ENCODE measurements around the gene LYSMD2.

LYSMD2 gene

GRCh38 chr15:51718746-51719145 is 18.7 kb downstream of the LYSMD2 start:
- no peak for DNase-seq

GRCh38 chr15:51718219-51718618 is 19.2 kb downstream of the LYSMD2 start:
- DNase-seq: no peak

GRCh38 chr15:51714911-51715310 is 22.5 kb downstream of the LYSMD2 start:
- DNase-seq: no peak

GRCh38 chr15:51714162-51714561 is 23.3 kb downstream of the LYSMD2 start:
- DNase-seq: no peak

- DNase-seq: no peak
These were observed 28.4 kb downstream of the LYSMD2 start for GRCh38 chr15:51709031-51709430.

- DNase-seq: no peak
These were observed 29.4 kb downstream of the LYSMD2 start for GRCh38 chr15:51708013-51708412.

- DNase-seq: no peak
These were observed 30.4 kb downstream of the LYSMD2 start for GRCh38 chr15:51706926-51707608.

GRCh38 chr15:51706291-51706690 is 31.2 kb downstream of the LYSMD2 start:
- DNase-seq: no peak

GRCh38 chr15:51702710-51703109 is 34.7 kb downstream of the LYSMD2 start:
- DNase-seq: no peak

- DNase-seq: no peak
These were observed 38.1 kb downstream of the LYSMD2 start for GRCh38 chr15:51699373-51699772.

- DNase-seq: no peak
These were observed 40.3 kb downstream of the LYSMD2 start for GRCh38 chr15:51697163-51697562.

- no peak for DNase-seq
These were observed 40.9 kb downstream of the LYSMD2 start for GRCh38 chr15:51696566-51696965.

- DNase-seq: no peak
These were observed 45.3 kb downstream of the LYSMD2 start for GRCh38 chr15:51692154-51692553.

GRCh38 chr15:51688863-51689262 is 48.6 kb downstream of the LYSMD2 start:
- no peak for DNase-seq

GRCh38 chr15:51687565-51687964 is 49.9 kb downstream of the LYSMD2 start:
- no peak for DNase-seq

- DNase-seq: peak; percentile 84
These were observed 56.0 kb downstream of the LYSMD2 start, which contains the start of gene SCG3 for GRCh38 chr15:51681303-51681963. Gene SCG3, plus strand, starts transcription at chr15:51681503. Its CDS starts 253 bp downstream, at chr15:51681756.

- no peak for DNase-seq
These were observed 57.1 kb downstream of the LYSMD2 start for GRCh38 chr15:51680321-51680720.

- no peak for DNase-seq
These were observed 59.4 kb downstream of the LYSMD2 start for GRCh38 chr15:51678096-51678495.

- DNase-seq: no peak
These were observed 60.0 kb downstream of the LYSMD2 start for GRCh38 chr15:51677452-51677851.

- DNase-seq: no peak
These were observed 60.4 kb downstream of the LYSMD2 start for GRCh38 chr15:51677021-51677420.

- DNase-seq: no peak
These were observed 62.2 kb downstream of the LYSMD2 start for GRCh38 chr15:51675234-51675633.
